ENCODE data around the gene CENPH. TPM values are rescaled to one million over a fixed set of nuclear protein-coding genes. Genes with fewer than 3 reads are reported as not detected.
"Not testable (repeated sequence)": the region's sequence is repeated elsewhere in the genome, so short reads cannot be mapped to it uniquely, and the experiment has no call there.

The CENPH gene
- total and polyA plus RNA-seq, 2 of the 8 experiments (the other 6 are each of a cell fraction or from before 2014, with no cell fraction given): 69.0 to 82.8 TPM

GRCh38 chr5:69234457-69235268 lies 45.3 kb downstream of the CENPH start, which contains the start of gene CDK7 (continued):
- TF ChIP-seq SP4 (IDR thresholded peaks at IDR 0.05; ENCODE audit: low read length): no peak
- TF ChIP-seq CHD1 (IDR thresholded peaks at IDR 0.05; ENCODE audit: low read depth, low read length): no peak
- TF ChIP-seq GTF2F1 (IDR thresholded peaks at IDR 0.05; ENCODE audit: borderline replicate concordance, low read depth, low read length): peak; percentile 37; the same call in 1 of the 2 replicates
- TF ChIP-seq ASH2L (IDR thresholded peaks at IDR 0.05; ENCODE audit: low read length): peak; percentile 85
- TF ChIP-seq TBP (IDR thresholded peaks at IDR 0.05; ENCODE audit: low read depth, low read length): peak; percentile 81
- no peak for TF ChIP-seq HDAC6 (IDR thresholded peaks at IDR 0.05; ENCODE audit: low read depth, low read length)
- TF ChIP-seq ZNF274 (IDR thresholded peaks at IDR 0.05; ENCODE audit: borderline replicate concordance, extremely low read depth, low read length): no peak
- peak; percentile 90 for TF ChIP-seq ATF3 (IDR thresholded peaks at IDR 0.05; ENCODE audit: insufficient read depth, low read depth, low read length)
- TF ChIP-seq TAF1 (IDR thresholded peaks at IDR 0.05; ENCODE audit: low read depth, low read length): peak; percentile 81
- no peak for TF ChIP-seq BRCA1 (IDR thresholded peaks at IDR 0.05; ENCODE audit: low read depth, low read length)
- TF ChIP-seq CHD2 (IDR thresholded peaks at IDR 0.05; ENCODE audit: low read length): no peak
- no peak for TF ChIP-seq FOSL1 (IDR thresholded peaks at IDR 0.05; ENCODE audit: insufficient read depth, low read depth, low read length)

- H3K4me3 ChIP-seq (ENCODE audit: extremely low read depth in 1 of 4, insufficient read depth in 2 of 4, low read depth in 3 of 4, low read length in 4 of 4); H3K4me2 ChIP-seq (ENCODE audit: insufficient read depth in 1 of 2, low read depth in 2 of 2, low read length in 2 of 2); H3K27ac ChIP-seq (ENCODE audit: low read depth, low read length); DNase-seq (ENCODE audit: low read depth in 1 of 2, low spot score in 2 of 2); H3K79me1 ChIP-seq (ENCODE audit: low read depth, low read length); H2BK15ac ChIP-seq (ENCODE audit: low read length); H3K4ac ChIP-seq (replicated peaks; ENCODE audit: insufficient read length, low read depth, low read length); H2AK5ac ChIP-seq (ENCODE audit: low read depth, low read length); H4K20me1 ChIP-seq (replicated peaks in 1 of 2; ENCODE audit: control insufficient read depth in 1 of 2, insufficient read depth in 2 of 2, low read length in 2 of 2); H2BK12ac ChIP-seq (ENCODE audit: low read depth, low read length); H3K18ac ChIP-seq (ENCODE audit: extremely low read depth, low read length); H3K56ac ChIP-seq (replicated peaks; ENCODE audit: insufficient read length, low read depth, low read length); H2BK20ac ChIP-seq (ENCODE audit: low read length); CTCF ChIA-PET (ENCODE audit: partially characterized antibody); FAIRE-seq; H3K9me3 ChIP-seq (ENCODE audit: insufficient read depth in 2 of 2, low read depth in 1 of 2, low read length in 1 of 2); H3K9ac ChIP-seq (replicated peaks in 1 of 4; ENCODE audit: extremely low read depth in 1 of 4, low read depth in 3 of 4, low read length in 3 of 4); H4K5ac ChIP-seq (ENCODE audit: insufficient read length, low read depth, low read length); H2AFZ ChIP-seq (ENCODE audit: low read length); H2BK120ac ChIP-seq (replicated peaks; ENCODE audit: low read depth, low read length); H3K27me3 ChIP-seq (replicated peaks in 1 of 4; ENCODE audit: control insufficient read depth in 3 of 4, extremely low read depth in 1 of 4, insufficient read depth in 3 of 4, low read length in 3 of 4); H3K14ac ChIP-seq (ENCODE audit: insufficient read length); H4K8ac ChIP-seq (ENCODE audit: extremely low read depth, insufficient read depth, low read length); H3K23me2 ChIP-seq (ENCODE audit: low read depth, low read length); H3K4me1 ChIP-seq (replicated peaks in 1 of 4; ENCODE audit: control insufficient read depth in 3 of 4, insufficient read depth in 4 of 4, low read length in 3 of 4); H3K23ac ChIP-seq (ENCODE audit: insufficient read length); H4K91ac ChIP-seq (replicated peaks; ENCODE audit: insufficient read length, low read length); H2BK5ac ChIP-seq (ENCODE audit: low read depth, low read length): not testable (repeated sequence)
- Histone ChIP-seq H3K36me3 (ENCODE audit: control insufficient read depth in 2 of 4, insufficient read depth in 4 of 4, low read length in 3 of 4) (peaks cover 0 to 27% (median 4%) of the 10 kb centered on the region in 4 experiments; a peak in 4 of 8 replicates), H3K79me2 (ENCODE audit: control insufficient read depth in 1 of 2, insufficient read depth in 2 of 2, low read length in 2 of 2) (peaks cover 3 to 58% of the 10 kb centered on the region in 2 experiments; a peak in 2 of 4 replicates)
- WGBS, 2 experiments (ENCODE audit: extremely low coverage in 1 of 2, insufficient coverage in 1 of 2, insufficient read length in 1 of 2, insufficient replicate concordance in 2 of 2, low coverage in 1 of 2, low lambda C conversion rate in 2 of 2, missing lambda C conversion rate in 1 of 2): 91% methylated on average over 7 of the region's 9 CpGs; no CpG with 5 or more reads in 1 of the 2 experiments
- POLR2A ChIA-PET (ENCODE audit: partially characterized antibody): interaction anchor here (0.6 to 1.7 kb wide), 10 partner anchors 12 to 58 kb away, joined by 3 to 6 read pairs (median 4); partner anchors contain the start of gene CENPH
Measured at GRCh38 chr5:69236733-69237132, 47.4 kb downstream of the CENPH start.

Data from H1 (cell line).